ENCODE results near the gene DDHD1. TPM values are rescaled to one million over a fixed set of nuclear protein-coding genes. Genes with fewer than 3 reads are reported as not detected.

The DDHD1 gene
- total RNA-seq, 1 experiment from 2014 or later: 15.7 TPM

GRCh38 chr14:53161758-53162435 is 8.8 kb upstream of the DDHD1 start:
- no peak overlapping the region for H3T11ph ChIP-seq (ENCODE audit: low read length)
- no CpG with 5 or more reads among the region's 2 CpGs for WGBS (ENCODE audit: extremely low coverage, insufficient read length, low lambda C conversion rate)
- no peaks in the 10 kb centered on the region for H3K23me2 ChIP-seq (ENCODE audit: insufficient read length, low read depth, low read length, poor library complexity, severe bottlenecking)
- no peak overlapping the region for H3K23ac ChIP-seq (ENCODE audit: insufficient read length, low read depth, low read length)
- Mint-ChIP-seq H3K36me3 (ENCODE audit: insufficient read depth in 1 of 3, low read depth in 3 of 3) (0 out of 7 replicates have a peak, but pooled peaks cover 0 to 3% (median 0%) of the 10 kb centered on the region in 3 experiments), H3K4me1 (no peaks in the 10 kb centered on the region), H3K27me3 (ENCODE audit: low read depth) (no peaks in the 10 kb centered on the region), H3K4me3 (no peak overlapping the region), H3K27ac (no peak overlapping the region), H3K9me3 (0 out of 5 replicates have a peak, but pooled peaks cover 0 to 2% of the 10 kb centered on the region in 2 experiments)
- no peak overlapping the region for H2AFZ ChIP-seq (ENCODE audit: low read length)
- no peak overlapping the region for H2BK5ac ChIP-seq (ENCODE audit: insufficient read length, low read length)
- H3K4me1 ChIP-seq (ENCODE audit: insufficient read depth, low read length): no peaks in the 10 kb centered on the region
- no peak overlapping the region for H3K18ac ChIP-seq (ENCODE audit: insufficient read length, low read depth, low read length)
- no peaks in the 10 kb centered on the region for H3K27me3 ChIP-seq (ENCODE audit: insufficient read depth, low read length)
- no peak overlapping the region for H2BK12ac ChIP-seq (ENCODE audit: insufficient read length, low read depth, low read length)
- H4K5ac ChIP-seq (ENCODE audit: insufficient read length, low read depth, low read length): no peak overlapping the region
- no peak overlapping the region for H4K8ac ChIP-seq (replicated peaks; ENCODE audit: insufficient read length, low read depth, low read length)
- H3K79me2 ChIP-seq (ENCODE audit: insufficient read depth, low read length): no peaks in the 10 kb centered on the region
- H2BK15ac ChIP-seq (ENCODE audit: low read depth, low read length): no peak overlapping the region
- no peaks in the 10 kb centered on the region for H3K9me3 ChIP-seq (ENCODE audit: control insufficient read depth, low read depth, low read length)
- no peak overlapping the region for H2BK120ac ChIP-seq (ENCODE audit: low read depth, low read length, poor library complexity, severe bottlenecking)
- H3K4ac ChIP-seq (ENCODE audit: low read depth, low read length): no peak overlapping the region
- no peak overlapping the region for H3K27ac ChIP-seq (ENCODE audit: insufficient read length, low read depth, low read length)
- no peak overlapping the region for H3K9ac ChIP-seq (ENCODE audit: extremely low read depth, insufficient read length, low read length)
- H4K91ac ChIP-seq (ENCODE audit: insufficient read length, low read depth, low read length): no peak overlapping the region
- no peak for TF ChIP-seq CTCF (conservative IDR thresholded peaks at IDR 0.05)
- DNase-seq: no peak
- no peak overlapping the region for H3K14ac ChIP-seq (ENCODE audit: insufficient read depth, low read length)
- no peak overlapping the region for H3K56ac ChIP-seq (ENCODE audit: insufficient read length, low read depth, low read length)
- no peak overlapping the region for H3K4me2 ChIP-seq (ENCODE audit: insufficient read depth, insufficient read length, low read length)
- H3K79me1 ChIP-seq (ENCODE audit: insufficient read depth, low read depth, low read length, poor library complexity, severe bottlenecking): no peaks in the 10 kb centered on the region
- H4K20me1 ChIP-seq (ENCODE audit: control insufficient read depth, insufficient read depth, insufficient read length): no peaks in the 10 kb centered on the region
- no peak overlapping the region for H2BK20ac ChIP-seq (ENCODE audit: low read depth, low read length, poor library complexity, severe bottlenecking)
- no peak overlapping the region for H2AK5ac ChIP-seq (ENCODE audit: insufficient read length, low read length)
